Astrocyte of the hippocampus (primary cell): ENCODE data around the gene CSMD2.

Source experiments
- DNase-seq: peaks from one replicate; pipeline ENCODE4 v3.0.0; 2011; ENCODE audit warnings: low read depth, low spot score

Gene CSMD2

DNA sequence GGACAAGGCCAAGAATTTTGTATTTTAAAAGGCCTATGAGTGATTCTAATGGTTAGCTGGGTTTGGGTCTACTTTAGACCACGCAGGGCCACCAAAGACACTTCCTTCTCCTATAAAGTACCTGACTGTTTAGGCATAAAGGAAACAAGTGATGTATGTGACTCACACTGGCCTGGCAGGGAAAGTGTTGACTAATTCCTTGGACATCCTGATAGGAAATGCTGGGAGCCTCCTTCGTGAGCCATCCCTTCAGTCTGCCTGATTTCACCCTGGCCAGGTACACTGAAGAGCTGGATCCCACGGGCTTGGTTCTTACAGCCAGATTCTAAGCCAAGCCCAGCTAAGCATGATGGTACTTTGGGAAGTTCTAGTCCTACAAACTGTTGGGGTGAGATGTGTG, 401.6 kb downstream of the CSMD2 start:
- peak; percentile 78 for DNase-seq

DNA sequence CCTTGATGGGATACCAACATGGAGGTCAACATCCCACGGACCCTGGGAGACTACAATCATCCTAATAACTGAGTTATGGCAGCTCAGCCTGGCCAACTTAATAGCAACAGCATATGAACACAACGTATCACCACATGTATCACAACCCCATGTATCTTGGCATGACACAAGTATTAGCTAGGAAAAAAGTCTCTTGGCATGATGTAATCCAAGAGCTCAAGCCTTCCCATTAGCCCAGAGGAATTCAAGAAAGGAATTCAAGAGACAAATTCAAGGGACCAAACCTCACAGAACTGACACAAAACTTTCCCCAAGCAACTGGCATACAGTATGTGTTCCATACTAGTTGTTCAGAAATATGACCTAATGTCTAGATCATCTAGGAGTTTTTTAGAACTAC, 402.1 kb downstream of the CSMD2 start:
- peak; percentile 56 for DNase-seq

DNA sequence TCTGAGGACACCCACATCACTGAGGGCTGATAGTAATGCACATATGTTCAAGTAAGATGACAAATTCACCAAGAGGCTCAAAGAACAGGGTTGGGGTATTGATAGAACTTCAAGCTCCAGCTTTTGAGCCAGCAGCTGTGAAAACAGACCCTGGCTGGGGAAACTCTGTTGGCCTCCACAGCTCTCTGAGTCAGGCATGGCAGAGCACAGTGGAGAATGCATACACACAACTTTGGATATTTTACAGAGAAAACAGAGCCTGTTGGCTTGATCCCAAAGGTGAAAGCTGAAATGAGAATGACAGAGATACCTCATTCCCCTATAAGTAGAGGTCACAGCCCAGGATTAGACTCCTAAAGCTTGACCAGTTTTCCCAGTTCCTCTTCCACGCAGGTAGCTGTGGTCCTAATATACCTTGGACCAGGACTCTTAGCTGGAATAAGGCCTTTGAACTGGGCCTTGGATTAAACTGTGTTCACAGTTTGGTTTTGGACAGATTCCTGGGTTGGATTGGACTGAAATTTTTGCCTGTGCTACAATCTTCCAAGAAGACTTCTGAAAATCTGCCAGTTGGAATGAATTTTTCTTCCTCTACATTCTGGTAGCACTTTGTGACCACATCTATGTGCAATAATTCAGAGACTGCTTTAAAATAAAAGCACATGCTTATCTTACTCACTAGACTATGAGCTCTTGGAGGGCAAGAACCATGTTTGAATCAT, 402.8 kb downstream of the CSMD2 start:
- peak; percentile 82 for DNase-seq

DNA sequence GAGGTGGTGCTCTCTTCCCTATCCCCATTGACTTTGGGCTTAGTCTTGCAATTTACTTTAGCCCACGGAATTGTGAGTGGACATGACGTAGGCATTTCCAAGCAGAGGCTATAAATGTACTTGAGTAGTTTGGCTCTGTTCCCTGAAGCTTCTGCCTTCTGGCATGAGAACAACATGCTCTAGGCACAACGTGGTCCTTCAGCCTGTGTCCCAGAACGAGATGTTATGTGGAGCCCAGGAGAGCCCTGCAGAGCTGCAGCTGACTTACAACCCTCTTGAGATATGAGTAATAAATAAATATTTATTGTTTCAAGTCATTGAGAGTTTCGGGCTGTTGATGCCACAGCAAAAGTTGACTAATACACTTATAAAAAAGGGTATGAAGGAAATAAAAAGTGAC, 406.3 kb downstream of the CSMD2 start:
- peak; percentile 13 for DNase-seq

DNA sequence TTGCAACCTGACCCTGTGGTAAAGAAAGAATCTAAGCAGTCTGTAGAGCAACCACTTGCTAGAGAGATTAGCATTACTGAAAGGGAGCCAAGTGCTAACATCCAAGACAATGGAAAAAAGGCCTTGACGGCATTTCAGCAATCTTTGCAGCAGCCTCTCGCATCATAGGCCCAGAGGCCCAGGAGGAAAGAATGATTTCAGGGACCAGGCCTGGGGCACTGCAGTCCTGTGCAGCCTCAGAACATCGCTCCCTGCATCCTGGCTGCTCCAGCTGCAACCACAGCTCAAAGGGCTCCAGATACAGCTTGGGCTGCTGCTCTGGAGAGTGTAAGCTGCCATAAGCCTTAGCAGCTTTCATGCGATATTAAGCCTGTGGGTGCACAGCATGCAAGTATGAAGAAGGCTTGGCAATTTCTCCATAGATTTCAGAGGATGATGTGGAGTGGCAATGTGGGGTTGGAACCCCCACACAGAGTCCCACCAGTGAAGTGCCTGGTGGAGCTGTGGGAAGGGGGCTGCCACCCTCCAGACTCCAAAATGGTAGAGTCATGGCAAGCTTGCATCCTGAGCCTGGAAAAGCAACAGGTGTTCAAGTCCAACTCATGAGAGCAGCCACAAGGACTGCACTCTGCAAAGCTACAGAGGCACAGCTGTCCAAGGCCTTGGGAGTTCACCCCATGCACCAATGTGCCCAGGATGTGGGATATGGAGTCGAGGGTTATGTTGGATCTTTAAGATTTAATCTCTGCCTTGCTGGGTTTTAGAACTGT, 411.8 kb downstream of the CSMD2 start:
- no peak for DNase-seq

DNA sequence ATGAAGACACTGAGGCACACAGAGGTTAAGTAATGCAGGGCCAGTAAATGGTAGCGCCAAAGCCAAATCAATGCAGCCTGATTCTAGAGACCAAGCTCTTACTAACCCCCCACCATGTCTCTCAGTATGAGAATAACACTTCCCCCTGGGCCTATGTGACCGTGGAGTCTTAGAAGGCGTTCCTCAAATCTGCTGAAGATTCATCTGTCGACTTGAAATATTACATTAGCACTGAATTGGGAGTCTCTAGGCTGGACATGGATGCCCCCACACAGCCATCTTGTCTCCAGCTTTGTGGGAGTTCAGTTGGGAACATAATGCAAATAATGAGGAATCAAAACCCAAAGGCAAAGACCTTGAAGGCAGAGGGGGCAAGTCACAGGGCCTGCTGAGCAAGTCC, 419.1 kb downstream of the CSMD2 start:
- no peak for DNase-seq

DNA sequence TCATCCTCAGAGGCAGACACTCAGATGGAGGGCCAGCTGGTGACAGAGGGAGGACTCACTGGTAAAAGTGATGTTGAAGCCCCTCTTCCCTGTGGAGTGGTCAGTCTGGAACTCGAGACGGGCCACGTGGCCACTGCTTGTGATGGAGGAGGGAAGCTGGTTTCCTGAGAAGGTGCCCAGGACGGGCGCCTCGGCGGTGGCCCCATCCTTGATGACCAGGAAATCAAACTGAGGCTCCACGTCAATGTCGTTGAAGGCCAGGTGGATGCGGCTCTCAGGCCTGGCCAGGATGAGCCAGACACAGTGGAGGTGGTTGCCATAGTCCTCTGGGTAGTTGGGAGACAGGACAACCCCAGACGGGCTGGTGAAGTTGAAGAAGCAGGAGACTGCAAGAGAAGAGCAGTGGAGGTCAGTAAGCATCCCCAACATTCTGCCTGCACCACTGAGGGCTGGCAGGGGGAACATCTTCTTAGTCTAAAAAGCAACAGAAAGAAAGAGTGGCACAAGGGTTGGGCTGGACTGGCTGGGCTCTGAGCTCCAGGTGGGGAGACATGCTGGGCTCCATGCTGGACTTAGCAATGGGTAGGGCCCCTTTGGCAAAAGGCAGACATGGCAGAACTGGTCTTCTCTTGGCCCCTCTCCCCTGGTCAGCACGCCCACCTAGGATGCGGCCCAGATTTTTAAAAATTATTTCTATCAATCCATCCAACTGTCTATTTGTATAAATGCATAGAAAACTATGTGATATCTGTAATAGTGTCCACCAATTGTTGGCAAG, 421.6 kb downstream of the CSMD2 start:
- no peak for DNase-seq

DNA sequence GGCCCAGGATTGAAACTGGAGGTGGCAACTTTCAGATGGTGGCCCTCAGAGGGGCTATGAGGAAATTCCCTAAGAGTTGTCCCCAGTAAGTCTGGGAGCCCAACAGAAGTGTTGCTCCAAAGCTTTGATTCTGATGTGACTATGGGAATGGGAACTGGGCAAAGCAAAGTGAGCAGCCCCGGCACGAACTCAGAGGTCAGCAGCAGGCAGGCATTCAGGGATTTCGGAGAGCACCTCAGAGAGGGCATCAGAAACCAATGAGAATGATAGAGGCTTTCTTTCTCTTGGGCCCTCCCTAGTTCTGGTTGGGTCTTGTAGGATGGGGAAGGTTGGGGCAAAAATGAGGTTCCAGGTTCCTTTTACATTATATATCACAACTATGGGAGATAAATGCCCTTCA, 422.4 kb downstream of the CSMD2 start:
- no peak for DNase-seq

DNA sequence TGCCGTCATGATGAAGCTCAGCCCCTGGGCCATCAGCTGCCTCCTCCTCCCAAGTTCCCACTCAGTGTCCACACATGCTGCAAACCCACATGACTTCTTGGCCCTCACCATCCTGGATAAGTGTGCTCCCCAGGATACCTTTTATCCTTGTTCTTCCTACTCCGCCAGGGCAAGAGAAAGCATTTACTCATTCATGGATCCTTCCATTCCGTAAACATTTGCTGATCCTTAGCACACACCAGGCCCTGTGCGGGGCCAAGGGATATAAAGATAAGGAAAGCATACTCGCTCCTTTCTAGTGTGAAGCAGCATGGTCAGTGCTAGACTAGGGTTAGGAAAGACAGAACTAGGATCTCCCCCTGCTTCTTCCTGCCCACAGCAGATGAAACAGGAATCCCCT, 423.3 kb downstream of the CSMD2 start:
- no peak for DNase-seq

DNA sequence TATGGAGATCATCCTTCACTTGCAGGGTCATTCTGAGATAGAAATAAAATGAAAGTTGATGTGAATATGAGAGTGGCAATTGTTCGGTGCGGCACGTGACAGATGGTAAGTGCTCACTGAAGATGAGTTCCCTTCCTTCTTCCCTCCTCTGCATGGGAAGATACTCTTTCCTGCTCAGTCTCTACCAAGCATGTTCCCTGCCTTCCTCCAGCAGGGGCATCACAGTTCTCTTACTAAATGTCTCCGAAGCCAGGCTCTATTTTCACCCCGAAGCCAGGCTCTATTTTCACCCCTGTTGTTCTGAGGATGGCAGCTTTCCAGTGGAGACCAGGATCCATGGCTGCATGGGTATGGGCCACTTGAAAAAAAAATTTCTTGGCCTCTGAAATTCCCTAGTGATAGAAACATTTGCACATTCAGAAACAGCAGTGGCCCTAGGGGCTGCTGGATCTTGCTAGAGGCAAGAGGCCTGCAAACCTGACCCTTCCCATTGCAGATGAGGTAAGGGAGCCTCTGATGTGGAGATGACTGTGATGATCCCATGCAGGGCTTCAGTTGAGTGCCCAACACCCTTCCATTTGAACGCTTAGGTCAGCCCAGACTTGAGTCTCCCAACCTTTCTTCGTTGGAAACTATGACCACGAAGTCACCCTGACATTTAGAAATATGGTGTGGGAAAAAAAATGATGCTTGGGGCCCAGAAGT, 424.8 kb downstream of the CSMD2 start:
- no peak for DNase-seq

DNA sequence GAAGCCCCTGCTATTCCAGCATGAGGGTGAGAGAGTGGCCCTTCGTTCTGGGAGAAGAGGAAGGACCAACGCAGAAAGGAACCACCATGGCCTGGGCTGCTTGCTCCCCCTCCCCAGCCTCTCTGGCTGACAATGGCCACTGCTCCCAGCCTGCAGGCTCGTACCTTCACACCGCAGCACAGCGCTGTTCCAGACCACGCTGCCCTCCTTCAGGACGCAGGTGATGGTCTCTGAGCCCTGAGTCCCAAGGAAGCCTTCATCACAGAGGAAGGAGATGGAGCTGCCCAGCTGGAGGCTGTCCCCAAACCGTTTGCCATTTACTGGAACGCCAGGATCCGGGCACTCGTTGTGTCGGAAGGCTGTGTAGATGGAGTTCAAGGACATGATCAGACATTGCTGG, 426.1 kb downstream of the CSMD2 start:
- DNase-seq: no peak

DNA sequence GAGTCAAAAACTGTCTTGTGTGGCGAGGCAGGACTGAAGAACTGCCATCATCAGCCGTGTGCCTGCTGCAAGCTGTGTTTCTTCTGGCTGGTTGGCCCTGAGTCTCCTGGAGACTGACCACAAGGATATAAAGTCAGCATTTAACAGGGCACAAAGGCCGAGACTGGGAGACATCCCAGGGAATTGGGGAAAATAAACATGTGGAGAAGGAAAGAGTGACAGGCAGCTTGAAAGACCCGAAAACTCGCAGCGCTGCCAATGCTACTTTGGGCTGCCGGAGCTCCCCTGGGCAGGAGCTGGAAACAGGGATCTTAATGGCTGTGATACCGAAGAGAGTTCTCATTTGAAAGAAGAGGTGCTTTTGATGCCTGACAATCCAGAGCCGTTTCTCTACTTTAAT, 426.5 kb downstream of the CSMD2 start:
- no peak for DNase-seq

DNA sequence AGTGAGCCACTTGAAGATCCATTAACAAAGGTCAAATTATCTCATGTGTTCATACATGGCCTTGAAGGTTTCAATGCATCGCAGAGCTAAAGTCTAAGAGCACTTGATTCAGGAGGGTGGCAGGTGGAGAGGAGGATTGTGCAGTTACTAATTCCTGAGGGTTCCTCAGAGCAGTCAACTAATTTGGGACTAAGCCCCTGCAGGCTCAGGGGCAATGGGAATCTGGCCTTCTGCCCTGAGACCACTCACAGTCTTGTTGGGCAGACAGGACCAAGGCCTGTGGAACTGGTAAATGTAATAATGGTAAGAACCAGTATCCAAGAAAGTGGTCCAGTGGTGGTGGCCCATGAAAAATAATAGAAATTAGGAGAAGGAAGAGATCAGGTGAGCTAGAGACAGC, 428.5 kb downstream of the CSMD2 start:
- DNase-seq: no peak

DNA sequence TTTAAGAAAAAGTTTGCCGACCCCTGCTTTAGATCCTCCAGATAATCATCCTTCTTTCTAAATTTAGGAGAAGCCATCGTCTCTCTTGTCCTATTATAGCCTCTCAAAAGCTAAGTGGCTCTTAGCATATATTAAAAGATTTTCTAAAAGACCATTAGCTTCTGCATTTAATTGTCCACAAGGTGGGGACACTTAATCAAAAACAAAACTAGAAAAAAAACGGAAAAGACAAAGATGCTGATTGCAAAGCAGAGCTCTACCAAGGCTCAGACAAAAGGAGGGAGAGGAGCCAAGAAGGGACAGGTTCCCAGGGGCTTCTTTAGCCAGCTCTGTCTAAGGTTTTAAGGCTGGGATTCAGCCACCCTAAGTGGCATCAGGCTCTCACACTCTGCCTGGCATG, 429.4 kb downstream of the CSMD2 start:
- peak; percentile 56 for DNase-seq

DNA sequence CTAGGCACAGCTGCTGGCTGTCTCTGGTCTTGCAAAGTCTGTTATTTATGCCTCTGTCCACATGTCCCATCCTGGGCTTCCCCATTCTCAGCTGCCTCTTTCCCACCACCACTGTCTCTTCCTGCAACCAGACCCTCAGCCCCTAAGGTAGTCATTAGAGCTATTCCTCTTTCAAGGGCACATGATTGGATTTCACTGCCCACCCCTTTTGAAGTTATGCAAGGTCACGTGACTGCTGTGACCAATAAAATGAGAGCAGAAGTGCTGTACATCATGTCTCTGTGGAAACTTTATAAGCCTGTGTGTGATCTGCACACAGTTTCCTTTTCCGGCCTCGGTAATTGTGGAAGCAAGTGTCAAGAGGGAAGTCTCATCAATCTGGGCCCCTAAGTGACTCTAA, 437.7 kb downstream of the CSMD2 start:
- no peak for DNase-seq

DNA sequence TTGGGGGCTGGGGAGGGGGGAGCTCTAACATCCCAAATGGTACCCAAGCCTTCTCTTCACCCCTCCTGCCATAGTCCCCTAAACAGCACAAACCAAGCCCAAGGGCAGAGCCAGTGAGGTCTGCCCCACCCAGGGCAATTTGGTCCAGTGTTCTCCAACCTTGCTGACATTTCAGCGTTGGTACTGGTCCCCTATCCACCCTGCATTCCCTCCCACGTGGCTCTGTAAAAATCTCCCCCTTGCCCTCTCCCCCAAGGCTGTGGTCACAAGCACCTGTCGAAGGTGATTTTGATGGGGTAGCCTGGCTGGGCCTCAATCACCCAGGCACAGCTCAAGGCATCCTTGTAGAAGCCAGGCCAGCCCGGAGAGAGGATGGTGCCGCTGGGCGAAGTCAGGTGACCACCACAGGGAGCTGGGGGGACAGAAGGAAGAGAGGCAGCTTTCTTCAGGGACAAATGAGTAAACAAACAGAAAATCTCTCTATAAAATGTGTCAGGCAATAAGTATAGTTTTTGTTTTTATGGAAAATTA, 438.7 kb downstream of the CSMD2 start:
- DNase-seq: no peak

DNA sequence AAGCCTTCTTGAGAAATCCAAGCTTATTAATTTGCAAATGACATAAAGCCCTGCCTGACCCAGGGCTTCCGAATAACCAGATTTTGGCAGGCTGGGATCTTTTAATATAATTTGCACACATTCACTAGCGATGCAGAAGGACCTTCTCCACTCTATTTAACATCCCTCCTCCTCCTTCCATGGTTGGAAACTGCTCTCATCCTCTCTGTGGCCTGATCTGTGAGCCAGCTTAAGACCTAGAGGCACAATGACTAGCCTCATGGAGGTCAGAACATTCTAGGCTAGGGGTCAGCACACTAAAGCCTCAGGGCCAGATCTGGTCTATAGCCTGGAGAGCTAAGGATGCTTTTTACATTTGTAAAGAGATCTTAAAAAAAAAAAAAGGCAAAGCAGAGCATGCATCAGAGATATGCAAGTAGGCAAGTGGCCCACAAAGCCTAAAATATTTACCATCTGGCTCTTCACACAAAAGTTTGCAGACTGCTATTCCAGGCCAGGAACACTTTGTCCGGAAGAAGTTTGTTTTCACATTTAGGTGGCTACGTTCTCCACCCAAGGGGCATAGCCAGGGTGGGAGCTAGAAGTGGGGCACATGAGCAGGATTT, 439.4 kb downstream of the CSMD2 start:
- no peak for DNase-seq

DNA sequence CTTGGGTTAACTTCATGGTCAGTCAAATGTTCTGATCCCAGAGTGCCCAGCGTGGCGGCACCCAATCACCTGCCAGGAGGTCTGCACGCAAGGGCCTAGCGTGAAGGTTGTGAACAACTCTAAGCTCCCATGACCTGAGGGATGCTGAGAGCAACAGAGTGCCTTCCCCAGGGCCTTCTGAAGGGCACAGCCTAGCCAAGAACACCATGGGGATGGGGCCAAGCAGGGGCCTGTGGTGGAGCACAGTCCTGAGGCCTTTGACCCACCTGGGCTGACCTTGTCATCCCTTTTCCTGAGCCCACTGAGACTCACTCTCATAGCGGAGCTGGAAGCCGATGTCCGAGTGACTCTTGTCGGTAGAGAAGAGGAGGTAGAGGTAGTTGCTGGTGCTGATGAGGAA, 440.0 kb downstream of the CSMD2 start:
- DNase-seq: no peak

DNA sequence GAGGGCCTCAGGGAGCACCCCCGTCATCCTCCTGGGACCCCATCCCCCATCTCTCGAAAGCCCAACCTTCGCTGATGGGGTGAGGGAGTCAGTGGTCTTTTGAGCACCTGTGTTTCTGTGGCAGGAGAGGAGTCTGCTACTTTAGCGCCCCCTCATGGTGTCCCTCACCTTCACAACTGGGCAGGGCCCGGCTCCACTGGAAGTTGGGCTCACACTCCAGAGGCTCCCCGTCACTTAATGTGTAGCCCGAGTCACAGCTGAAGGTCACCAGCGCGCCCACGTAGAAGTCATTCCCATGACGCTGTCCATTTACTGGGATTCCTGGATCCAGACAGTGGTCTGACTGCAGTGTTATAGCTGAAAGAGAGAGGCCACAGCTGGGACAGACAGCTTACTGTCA, 440.7 kb downstream of the CSMD2 start:
- DNase-seq: no peak

DNA sequence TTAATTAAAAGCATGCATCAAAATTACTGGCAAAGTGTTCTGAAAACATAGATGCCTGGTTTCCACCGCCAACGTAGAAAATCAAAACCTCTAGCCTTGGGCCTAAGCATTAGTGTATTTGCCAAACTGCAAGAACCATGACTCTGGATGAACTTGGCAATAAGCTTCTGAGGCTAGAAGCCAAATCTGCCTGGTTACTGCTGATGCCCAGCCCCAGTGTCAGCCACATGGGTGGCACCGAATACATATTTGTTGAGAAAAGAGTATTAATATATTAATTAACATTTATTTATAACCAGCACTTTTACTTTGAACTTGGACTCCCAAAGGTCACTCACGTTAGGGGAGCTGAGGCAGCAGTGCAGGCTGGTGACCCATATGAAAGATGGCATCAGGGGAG, 441.8 kb downstream of the CSMD2 start:
- no peak for DNase-seq

DNA sequence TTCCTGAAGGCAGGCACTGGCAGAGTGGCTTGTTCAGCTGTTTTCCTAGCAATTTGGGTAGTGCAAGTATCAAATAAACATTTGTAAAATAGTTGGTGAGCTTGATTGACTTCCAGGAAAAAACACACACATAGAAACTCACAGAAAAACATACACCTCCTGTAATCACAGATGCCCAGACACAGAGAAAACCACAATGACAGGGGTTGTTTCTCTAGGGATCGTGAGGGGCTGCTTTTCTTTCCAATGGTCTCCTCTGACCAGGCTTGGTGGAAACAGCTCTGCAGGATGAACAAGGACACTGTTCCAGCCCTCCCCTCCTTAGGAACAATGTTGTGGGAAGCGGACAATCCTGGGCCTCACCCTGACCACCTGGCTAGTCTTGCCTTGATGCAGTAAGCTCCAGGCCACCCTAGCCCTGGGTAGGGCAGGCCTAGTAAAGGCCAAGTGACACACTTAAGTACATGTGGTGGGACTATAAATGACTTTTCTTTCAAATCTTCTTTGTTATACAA, 443.7 kb downstream of the CSMD2 start:
- DNase-seq: no peak
